HG03439 (cell line): Measurements from ENCODE around the gene GULP1.
"Not testable (repeated sequence)": the region's sequence is repeated elsewhere in the genome, so short reads cannot be mapped to it uniquely, and the experiment has no call there.

Source experiments
- ATAC-seq: cut with Tn5 transposase; IDR thresholded peaks from one replicate; pipeline ENCODE4 v1.9.1; 2021; ENCODE audit warnings: mild to moderate bottlenecking, moderate library complexity; ENCODE audit not compliant: unreplicated experiment

GULP1 gene

GRCh38 chr2:188588235-188588634, 296.6 kb downstream of the GULP1 start:
- no peak for ATAC-seq

GRCh38 chr2:188596054-188596453, 304.4 kb downstream of the GULP1 start:
- no peak for ATAC-seq

- ATAC-seq, result no peak
Measured at GRCh38 chr2:188598551-188598950, 306.9 kb downstream of the GULP1 start.

GRCh38 chr2:188599140-188599539, 307.5 kb downstream of the GULP1 start:
- no peak for ATAC-seq

- ATAC-seq, result no peak
Measured at GRCh38 chr2:188600536-188601210, 309.0 kb downstream of the GULP1 start.

- no peak for ATAC-seq
Measured at GRCh38 chr2:188601391-188601790, 309.7 kb downstream of the GULP1 start.

GRCh38 chr2:188601927-188602326, 310.3 kb downstream of the GULP1 start:
- no peak for ATAC-seq

GRCh38 chr2:188604579-188604978, 312.9 kb downstream of the GULP1 start:
- ATAC-seq, result no peak

GRCh38 chr2:188605609-188606584, 314.2 kb downstream of the GULP1 start:
- not testable (repeated sequence) for ATAC-seq

- not testable (repeated sequence) for ATAC-seq
Measured at GRCh38 chr2:188606596-188606995, 314.9 kb downstream of the GULP1 start.

GRCh38 chr2:188607501-188607900, 315.8 kb downstream of the GULP1 start:
- no peak for ATAC-seq

GRCh38 chr2:188609321-188610049, 317.8 kb downstream of the GULP1 start:
- no peak for ATAC-seq

GRCh38 chr2:188610050-188610444, 318.4 kb downstream of the GULP1 start:
- ATAC-seq, result no peak

GRCh38 chr2:188610827-188611226, 319.2 kb downstream of the GULP1 start:
- no peak for ATAC-seq

GRCh38 chr2:188619146-188619545, 327.5 kb downstream of the GULP1 start:
- no peak for ATAC-seq

- ATAC-seq, result no peak
Measured at GRCh38 chr2:188620916-188621315, 329.2 kb downstream of the GULP1 start.

GRCh38 chr2:188622601-188623260, 331.1 kb downstream of the GULP1 start:
- ATAC-seq, result no peak

GRCh38 chr2:188623995-188624643, 332.4 kb downstream of the GULP1 start:
- no peak for ATAC-seq

- ATAC-seq, result no peak
Measured at GRCh38 chr2:188627471-188627870, 335.8 kb downstream of the GULP1 start.
